ENCODE results near the gene RHBDL2.
A peak's percentile ranks its signal among the peaks of the same experiment; 100 is the strongest.
"Not testable (repeated sequence)": the region's sequence is repeated elsewhere in the genome, so short reads cannot be mapped to it uniquely, and the experiment has no call there.

Gene RHBDL2

DNA sequence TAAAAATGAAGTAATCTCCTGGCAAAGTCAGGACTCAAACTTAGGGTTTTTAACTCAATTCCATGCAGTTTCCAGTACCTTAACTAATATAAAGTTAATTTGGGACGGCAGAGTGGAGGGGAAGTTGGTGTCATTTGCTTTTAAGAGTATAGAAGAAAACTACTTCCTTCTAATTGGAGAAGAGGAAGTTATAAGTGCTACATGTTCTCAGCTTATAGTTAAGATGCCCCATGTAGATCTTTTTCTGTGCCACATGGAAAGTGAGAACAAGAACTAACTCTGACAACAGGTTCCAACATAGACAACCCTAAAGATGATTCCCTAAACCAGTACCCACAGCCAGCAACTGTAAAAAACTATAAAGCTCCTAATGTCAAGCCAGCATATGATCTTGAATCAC is 93.6 kb downstream of the RHBDL2 start:
- peak overlapping the region; percentile 16; the same call in 1 of the 2 replicates for H3K4me3 ChIP-seq (ENCODE audit: low read length)
- no peaks in the 10 kb centered on the region for H3K27me3 ChIP-seq (ENCODE audit: low read depth, low read length)
- peaks cover 47% of the 10 kb centered on the region for H3K36me3 ChIP-seq (replicated peaks; ENCODE audit: low read depth, low read length)
- H3K27ac ChIP-seq (ENCODE audit: low read length) = peak overlapping the region; percentile 89
- H3K4me1 ChIP-seq (ENCODE audit: low read length) = peaks cover 47% of the 10 kb centered on the region
- no peak for TF ChIP-seq EZH2phosphoT487 (IDR thresholded peaks at IDR 0.05; ENCODE audit: low read depth)
- TF ChIP-seq, protein P1, sequence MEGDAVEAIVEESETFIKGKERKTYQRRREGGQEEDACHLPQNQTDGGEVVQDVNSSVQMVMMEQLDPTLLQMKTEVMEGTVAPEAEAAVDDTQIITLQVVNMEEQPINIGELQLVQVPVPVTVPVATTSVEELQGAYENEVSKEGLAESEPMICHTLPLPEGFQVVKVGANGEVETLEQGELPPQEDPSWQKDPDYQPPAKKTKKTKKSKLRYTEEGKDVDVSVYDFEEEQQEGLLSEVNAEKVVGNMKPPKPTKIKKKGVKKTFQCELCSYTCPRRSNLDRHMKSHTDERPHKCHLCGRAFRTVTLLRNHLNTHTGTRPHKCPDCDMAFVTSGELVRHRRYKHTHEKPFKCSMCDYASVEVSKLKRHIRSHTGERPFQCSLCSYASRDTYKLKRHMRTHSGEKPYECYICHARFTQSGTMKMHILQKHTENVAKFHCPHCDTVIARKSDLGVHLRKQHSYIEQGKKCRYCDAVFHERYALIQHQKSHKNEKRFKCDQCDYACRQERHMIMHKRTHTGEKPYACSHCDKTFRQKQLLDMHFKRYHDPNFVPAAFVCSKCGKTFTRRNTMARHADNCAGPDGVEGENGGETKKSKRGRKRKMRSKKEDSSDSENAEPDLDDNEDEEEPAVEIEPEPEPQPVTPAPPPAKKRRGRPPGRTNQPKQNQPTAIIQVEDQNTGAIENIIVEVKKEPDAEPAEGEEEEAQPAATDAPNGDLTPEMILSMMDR (IDR thresholded peaks at IDR 0.05; ENCODE audit: low read depth, low read length) = no peak
- H3K4me2 ChIP-seq (ENCODE audit: low read length) = peak overlapping the region; percentile 54
- H2AFZ ChIP-seq (ENCODE audit: low read depth, low read length) = no peak overlapping the region
- peak overlapping the region; percentile 50 for H3K9ac ChIP-seq (ENCODE audit: low read length)
- H3K79me2 ChIP-seq (ENCODE audit: low read length) = peaks cover 76% of the 10 kb centered on the region
- H4K20me1 ChIP-seq (ENCODE audit: insufficient read depth, low read length) = no peaks in the 10 kb centered on the region
- H3K9me3 ChIP-seq (ENCODE audit: insufficient read depth, low read length) = no peaks in the 10 kb centered on the region

DNA sequence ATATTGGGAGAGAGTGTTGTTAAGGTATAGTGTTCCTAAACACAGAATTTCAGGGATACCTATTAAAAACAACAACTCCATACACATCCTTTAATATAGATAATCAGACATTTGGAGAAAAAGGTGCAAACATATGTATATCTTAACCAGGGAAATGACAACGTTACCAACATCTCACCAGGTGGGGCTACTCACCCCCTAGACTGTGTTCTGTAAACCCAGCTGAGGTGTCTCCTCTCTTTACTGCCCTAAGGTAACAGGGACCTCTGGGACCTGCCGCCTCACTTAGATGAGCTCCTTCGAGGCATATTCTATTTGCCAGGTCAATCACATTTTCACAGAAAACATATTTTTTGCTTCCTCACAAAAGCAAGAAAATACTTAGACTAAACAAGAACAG is 95.4 kb downstream of the RHBDL2 start:
- Histone ChIP-seq H3K9me3 (ENCODE audit: insufficient read depth, low read length) (no peaks in the 10 kb centered on the region), H3K9ac (ENCODE audit: low read length) (no peak overlapping the region), H3K79me2 (ENCODE audit: low read length) (peaks cover 76% of the 10 kb centered on the region), H3K4me2 (ENCODE audit: low read length) (no peak overlapping the region), H3K27me3 (ENCODE audit: low read depth, low read length) (no peaks in the 10 kb centered on the region), H3K36me3 (replicated peaks; ENCODE audit: low read depth, low read length) (peaks cover 43% of the 10 kb centered on the region), H3K4me3 (ENCODE audit: low read length) (no peak overlapping the region), H4K20me1 (ENCODE audit: insufficient read depth, low read length) (0 out of 2 replicates have a peak, but pooled peaks cover 7% of the 10 kb centered on the region), H3K4me1 (ENCODE audit: low read length) (peaks cover 30% of the 10 kb centered on the region), H2AFZ (ENCODE audit: low read depth, low read length) (no peak overlapping the region), H3K27ac (ENCODE audit: low read length) (no peak overlapping the region)
- TF ChIP-seq, protein P1 (IDR thresholded peaks at IDR 0.05; ENCODE audit: low read depth, low read length) = no peak
- no peak for TF ChIP-seq EZH2phosphoT487 (IDR thresholded peaks at IDR 0.05; ENCODE audit: low read depth)

DNA sequence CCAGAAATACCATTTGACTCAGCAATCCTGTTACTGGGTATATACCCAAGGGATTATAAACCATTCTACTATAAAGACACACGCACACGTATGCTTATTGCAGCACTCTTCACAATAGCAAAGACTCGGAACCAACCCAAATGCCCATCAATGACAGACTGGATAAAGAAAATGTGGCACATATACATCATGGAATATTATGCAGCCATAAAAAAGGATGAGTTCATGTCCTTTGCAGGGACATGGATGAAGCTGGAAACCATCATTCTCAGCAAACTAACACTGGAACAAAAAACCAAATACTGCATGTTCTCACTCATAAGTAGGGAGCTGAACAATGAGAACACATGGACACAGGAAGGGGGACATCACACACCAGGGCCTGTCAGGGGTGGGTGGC is 96.5 kb downstream of the RHBDL2 start:
- H3K36me3 ChIP-seq (replicated peaks; ENCODE audit: low read depth, low read length) = peaks cover 37% of the 10 kb centered on the region
- not testable (repeated sequence) for H3K4me3 ChIP-seq (ENCODE audit: low read length); H2AFZ ChIP-seq (ENCODE audit: low read depth, low read length); H3K4me2 ChIP-seq (ENCODE audit: low read length); H3K9me3 ChIP-seq (ENCODE audit: insufficient read depth, low read length); H3K9ac ChIP-seq (ENCODE audit: low read length); H3K27me3 ChIP-seq (ENCODE audit: low read depth, low read length); H3K27ac ChIP-seq (ENCODE audit: low read length)
- peaks cover 14% of the 10 kb centered on the region; the same call in 1 of the 2 replicates for H4K20me1 ChIP-seq (ENCODE audit: insufficient read depth, low read length)
- H3K4me1 ChIP-seq (ENCODE audit: low read length) = peaks cover 22% of the 10 kb centered on the region
- H3K79me2 ChIP-seq (ENCODE audit: low read length) = peaks cover 71% of the 10 kb centered on the region

DNA sequence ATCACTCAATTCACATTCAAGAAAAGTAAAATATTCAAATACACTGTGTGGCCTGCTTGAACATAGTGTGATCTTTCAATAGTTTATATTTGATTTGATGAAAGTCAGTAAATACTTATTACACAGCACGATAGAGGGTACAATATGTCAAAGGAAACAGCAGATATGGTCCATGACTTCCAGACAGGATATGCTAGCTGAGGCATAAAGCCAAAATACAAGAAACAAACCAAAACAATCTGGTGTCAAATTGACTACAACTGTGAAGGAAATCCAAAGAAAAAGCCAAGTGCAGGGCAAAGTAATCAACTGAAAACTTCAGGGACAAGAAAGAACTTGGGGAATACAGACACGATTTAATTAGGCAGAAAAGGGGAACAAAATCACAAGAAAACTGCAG is 101.3 kb downstream of the RHBDL2 start:
- Histone ChIP-seq H3K4me2 (ENCODE audit: low read length) (no peak overlapping the region), H3K27me3 (ENCODE audit: low read depth, low read length) (no peaks in the 10 kb centered on the region), H3K9ac (ENCODE audit: low read length) (no peak overlapping the region), H3K36me3 (replicated peaks; ENCODE audit: low read depth, low read length) (peaks cover 34% of the 10 kb centered on the region), H2AFZ (ENCODE audit: low read depth, low read length) (no peak overlapping the region), H3K9me3 (ENCODE audit: insufficient read depth, low read length) (no peaks in the 10 kb centered on the region), H3K4me1 (ENCODE audit: low read length) (no peaks in the 10 kb centered on the region), H3K79me2 (ENCODE audit: low read length) (peaks cover 36% of the 10 kb centered on the region), H3K27ac (ENCODE audit: low read length) (no peak overlapping the region), H4K20me1 (ENCODE audit: insufficient read depth, low read length) (peaks cover 19% of the 10 kb centered on the region; the same call in 1 of the 2 replicates), H3K4me3 (ENCODE audit: low read length) (no peak overlapping the region)
- TF ChIP-seq, protein P1 (IDR thresholded peaks at IDR 0.05; ENCODE audit: low read depth, low read length) = no peak
- no peak for TF ChIP-seq EZH2phosphoT487 (IDR thresholded peaks at IDR 0.05; ENCODE audit: low read depth)

Measured in OCI-LY3 (cell line).